ENCODE results near the gene ARID4B. TPM values are rescaled to one million over a fixed set of nuclear protein-coding genes. Genes with fewer than 3 reads are reported as not detected.

The ARID4B gene
- total RNA-seq, 1 donor from 2014 or later: 50.8 TPM

Other genes with a start within 250 kb of the ARID4B start
- gene TOMM20, start 199.3 kb downstream of the ARID4B start, total RNA-seq: 119 and 140 TPM in 2 replicates
- gene RBM34, start 166.9 kb downstream of the ARID4B start, total RNA-seq: 123 and 135 TPM in 2 replicates
- gene GGPS1, start 391 bp upstream of the ARID4B start, total RNA-seq: 30.8 and 33.9 TPM in 2 replicates
- gene TBCE, start 39.2 kb upstream of the ARID4B start, total RNA-seq: 24.0 and 24.2 TPM in 2 replicates
- 16.1 and 17.2 TPM in 2 replicates for gene B3GALNT2, start 176.3 kb upstream of the ARID4B start, total RNA-seq